ENCODE data around the gene CCDC24.

GRCh38 chr1:43969746-43970466, 21.5 kb upstream of the CCDC24 start, which contains the start of gene DPH2:
- TF ChIP-seq CTCF (conservative IDR thresholded peaks at IDR 0.05 in 1 of 2, IDR thresholded peaks at IDR 0.05 in 1 of 2; ENCODE audit: low read depth in 1 of 2, low read length in 2 of 2) (peak in 1 of 2 donors; percentile 6), EZH2 (IDR thresholded peaks at IDR 0.05; ENCODE audit: low read length, missing control alignments) (no peak)
